HG02623 (cell line): ENCODE data around the gene MYO1E.
"Not testable (repeated sequence)": the region's sequence is repeated elsewhere in the genome, so short reads cannot be mapped to it uniquely, and the experiment has no call there.

ENCODE experiments used
- ATAC-seq: cut with Tn5 transposase; IDR thresholded peaks from one replicate; pipeline ENCODE4 v1.9.1; 2021; ENCODE audit warnings: moderate library complexity; ENCODE audit not compliant: unreplicated experiment

The MYO1E gene

GRCh38 chr15:59296181-59296617 is 76.5 kb downstream of the MYO1E start:
- ATAC-seq = no peak

GRCh38 chr15:59295261-59296001 is 77.2 kb downstream of the MYO1E start:
- ATAC-seq = no peak

GRCh38 chr15:59294574-59295260 is 78.0 kb downstream of the MYO1E start:
- no peak for ATAC-seq

- ATAC-seq = no peak
Observed at GRCh38 chr15:59292442-59293151, 80.1 kb downstream of the MYO1E start.

- no peak for ATAC-seq
Observed at GRCh38 chr15:59291213-59291549, 81.5 kb downstream of the MYO1E start.

GRCh38 chr15:59290295-59291212 is 82.1 kb downstream of the MYO1E start:
- no peak for ATAC-seq

- ATAC-seq = no peak
Observed at GRCh38 chr15:59289574-59289973, 83.1 kb downstream of the MYO1E start.

GRCh38 chr15:59283717-59284391 is 88.8 kb downstream of the MYO1E start:
- ATAC-seq = no peak

GRCh38 chr15:59282515-59283337 is 89.9 kb downstream of the MYO1E start:
- no peak for ATAC-seq

- ATAC-seq = no peak
Observed at GRCh38 chr15:59281699-59282098, 91.0 kb downstream of the MYO1E start.

GRCh38 chr15:59280855-59281254 is 91.8 kb downstream of the MYO1E start:
- no peak for ATAC-seq

- not testable (repeated sequence) for ATAC-seq
Observed at GRCh38 chr15:59280292-59280691, 92.4 kb downstream of the MYO1E start.

GRCh38 chr15:59279023-59279422 is 93.6 kb downstream of the MYO1E start:
- no peak for ATAC-seq

GRCh38 chr15:59278120-59278519 is 94.6 kb downstream of the MYO1E start:
- no peak for ATAC-seq

- no peak for ATAC-seq
Observed at GRCh38 chr15:59276225-59277178, 96.2 kb downstream of the MYO1E start.

GRCh38 chr15:59274126-59274970 is 98.3 kb downstream of the MYO1E start:
- no peak for ATAC-seq

- ATAC-seq = no peak
Observed at GRCh38 chr15:59273234-59273633, 99.4 kb downstream of the MYO1E start.
